Peyer's patch (tissue), 4 donors: ENCODE results near the gene GAS2L1. TPM values are rescaled to one million over a fixed set of nuclear protein-coding genes. Genes with fewer than 3 reads are reported as not detected.
A peak's percentile ranks its signal among the peaks of the same experiment; 100 is the strongest.

Experiments used
- DNase-seq, 3 donors: peaks; one replicate each; pipeline ENCODE4 v3.0.0-alpha.2; 2017 to 2019
- H3K27ac ChIP-seq, 4 donors: fragments of 200-600 bp; sonication (generic); one replicate each; pipeline ENCODE4 v1.5.1; 2016 to 2019
- H3K27me3 ChIP-seq, 2 donors: fragments of 200-600 bp; sonication (generic); one replicate each; pipeline ENCODE4 v1.5.1; 2019
- H3K36me3 ChIP-seq, 3 donors: fragments of 200-600 bp; sonication (generic); one replicate each; pipeline ENCODE4 v1.5.1; 2016 to 2019
- H3K4me1 ChIP-seq, 4 donors: fragments of 200-600 bp; sonication (generic); one replicate each; pipeline ENCODE4 v1.5.1; 2016 to 2019
- H3K4me3 ChIP-seq, 4 donors: fragments of 200-600 bp; sonication (generic); 1 replicate in 3 of 4; 2 replicates in 1 of 4; pipeline ENCODE4 v1.5.1; 2016 to 2019; ENCODE audit warnings: mild to moderate bottlenecking in 1 of 4
- H3K9me3 ChIP-seq, 4 donors: fragments of 200-600 bp; sonication (generic); one replicate each; pipeline ENCODE4 v1.5.1; 2016 to 2019; ENCODE audit warnings: mild to moderate bottlenecking in 1 of 4
- POLR2A ChIP-seq, 2 donors: fragments of 450-650 bp; IDR thresholded peaks; one replicate each; pipeline ENCODE4 v1.5.1; 2017; ENCODE audit warnings: antibody characterized with exemption in 2 of 2, mild to moderate bottlenecking in 2 of 2, moderate library complexity in 2 of 2
- small RNA-seq, 2 donors: library from RNA; depleted of rRNA; stranded (forward); fragments of <200 nt; gene quantifications; one replicate each; pipeline ENCODE3, GENCODE V24; 2016
- total RNA-seq, 4 donors: library from RNA; depleted of rRNA; stranded (reverse); fragments of >200 nt; gene quantifications; one replicate each; pipeline ENCODE4 v1.1.0, GENCODE V29; 2016
- TF ChIP-seq, protein P1 (sequence below), 6 experiments: fragments of 450-650 bp in 4 of 6; fragments of 200-600 bp in 2 of 6; sonication (generic) in 1 of 6; IDR thresholded peaks; one replicate each; pipeline ENCODE4 v1.5.1; 2017 to 2019; ENCODE audit warnings: antibody characterized with exemption in 6 of 6, mild to moderate bottlenecking in 3 of 6, moderate library complexity in 1 of 6

The GAS2L1 gene
- total RNA-seq, 4 donors from 2014 or later: 20.6 to 63.1 (median 35.6) TPM

DNA sequence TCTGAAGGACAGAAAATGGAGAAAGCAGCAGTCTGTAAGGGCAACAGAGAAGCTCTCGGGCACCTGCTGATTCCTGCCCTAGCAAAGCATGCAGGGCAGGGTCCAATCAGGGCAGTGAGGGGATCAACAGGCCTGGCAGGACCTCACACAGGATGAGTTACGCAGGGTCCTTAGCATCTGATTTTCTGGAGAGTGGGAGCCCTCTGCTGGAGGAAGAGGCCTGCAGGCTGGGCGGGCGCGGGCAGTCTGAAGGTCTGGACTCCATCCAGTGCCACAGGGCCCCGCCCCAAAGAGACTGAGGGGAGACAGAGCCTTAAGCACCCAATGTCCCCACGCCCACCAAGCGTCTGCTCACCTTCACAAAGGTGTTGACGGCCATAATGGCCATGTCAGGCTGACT is 53.0 kb downstream of the GAS2L1 start:
- Histone ChIP-seq H3K9me3 (no peaks in the 10 kb centered on the region), H3K27me3 (no peaks in the 10 kb centered on the region), H3K4me1 (peaks cover 0 to 5% (median 0%) of the 10 kb centered on the region in 4 donors), H3K4me3 (no peak overlapping the region), H3K27ac (no peak overlapping the region), H3K36me3 (peaks cover 0 to 65% (median 4%) of the 10 kb centered on the region in 3 donors)
- DNase-seq: peak in 2 of 3 donors; percentile 58 to 63
- TF ChIP-seq, protein P1, sequence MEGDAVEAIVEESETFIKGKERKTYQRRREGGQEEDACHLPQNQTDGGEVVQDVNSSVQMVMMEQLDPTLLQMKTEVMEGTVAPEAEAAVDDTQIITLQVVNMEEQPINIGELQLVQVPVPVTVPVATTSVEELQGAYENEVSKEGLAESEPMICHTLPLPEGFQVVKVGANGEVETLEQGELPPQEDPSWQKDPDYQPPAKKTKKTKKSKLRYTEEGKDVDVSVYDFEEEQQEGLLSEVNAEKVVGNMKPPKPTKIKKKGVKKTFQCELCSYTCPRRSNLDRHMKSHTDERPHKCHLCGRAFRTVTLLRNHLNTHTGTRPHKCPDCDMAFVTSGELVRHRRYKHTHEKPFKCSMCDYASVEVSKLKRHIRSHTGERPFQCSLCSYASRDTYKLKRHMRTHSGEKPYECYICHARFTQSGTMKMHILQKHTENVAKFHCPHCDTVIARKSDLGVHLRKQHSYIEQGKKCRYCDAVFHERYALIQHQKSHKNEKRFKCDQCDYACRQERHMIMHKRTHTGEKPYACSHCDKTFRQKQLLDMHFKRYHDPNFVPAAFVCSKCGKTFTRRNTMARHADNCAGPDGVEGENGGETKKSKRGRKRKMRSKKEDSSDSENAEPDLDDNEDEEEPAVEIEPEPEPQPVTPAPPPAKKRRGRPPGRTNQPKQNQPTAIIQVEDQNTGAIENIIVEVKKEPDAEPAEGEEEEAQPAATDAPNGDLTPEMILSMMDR (IDR thresholded peaks at IDR 0.05): peak in 4 of 6 experiments; percentile 26 to 52 (median 43)
- TF ChIP-seq POLR2A (IDR thresholded peaks at IDR 0.05): no peak

Small RNA genes lying within 50 kb of the gene (small RNA-seq; reads per million reads assigned to genes)
- 0 reads per million in 2 donors for gene MIR3653

Other genes with a start within 250 kb of the GAS2L1 start
- gene C22orf31, start 244.8 kb upstream of the GAS2L1 start, total RNA-seq: not detected
- gene KREMEN1, start 233.6 kb upstream of the GAS2L1 start, total RNA-seq: 10 to 100 TPM in 3 of 4 donors, 1 to 10 TPM in 1; 8.2 to 32.2 (median 16.1) TPM
- gene EMID1, start 100.8 kb upstream of the GAS2L1 start, total RNA-seq: 1 to 10 TPM; 1.9 to 7.1 (median 4.2) TPM
- gene RHBDD3, start 38.7 kb upstream of the GAS2L1 start, total RNA-seq: 10 to 100 TPM; 25.4 to 47.2 (median 36.2) TPM
- gene EWSR1, start 38.4 kb upstream of the GAS2L1 start, total RNA-seq: 100 to 1,000 TPM; 186 to 444 (median 276) TPM
- gene RASL10A, start 9.0 kb downstream of the GAS2L1 start, total RNA-seq: 1 to 10 TPM in 2 of 4 donors, under 1 TPM in 1, not detected in 1; 0.85 to 9.0 (median 5.6) TPM
- gene AP1B1, start 81.9 kb downstream of the GAS2L1 start, total RNA-seq: 100 to 1,000 TPM; 109 to 135 (median 124) TPM
- gene RFPL1, start 131.9 kb downstream of the GAS2L1 start, total RNA-seq: not detected
- gene NEFH, start 173.6 kb downstream of the GAS2L1 start, total RNA-seq: under 1 TPM in 3 of 4 donors, not detected in 1; 0.54 to 0.83 (median 0.66) TPM
- 100 to 1,000 TPM in 1 of 4 donors, 10 to 100 TPM in 3; 33.3 to 191 (median 37.3) TPM for gene THOC5, start 247.1 kb downstream of the GAS2L1 start, total RNA-seq